Panc1 (cell line): ENCODE data around the gene CENPU. TPM values are rescaled to one million over a fixed set of nuclear protein-coding genes. Genes with fewer than 3 reads are reported as not detected.

Source experiments
- ATAC-seq: fragments of 200-7000 bp; cut with Tn5 transposase; 2 replicates; pipeline ENCODE4 v1.9.1; 2020; ENCODE audit warnings: mild to moderate bottlenecking, moderate library complexity
- BruUV-seq: library from RNA; stranded (reverse); fragments of 400-500 nt; replicated peaks from 2 replicates; lab custom pipeline; 2021; lab: Mats Ljungman, UMichigan
- CTCF ChIA-PET: fragments of 300-600 bp; sonication (Branson Sonifier 250); formaldehyde crosslinking; loops from one replicate; lab custom pipeline; 2022; ENCODE audit warnings: antibody characterized with exemption; lab: Charles Lee
- POLR2A ChIA-PET: fragments of 300-600 bp; sonication (Branson Sonifier 250); formaldehyde crosslinking; loops from one replicate; lab custom pipeline; 2022; ENCODE audit warnings: antibody characterized with exemption; lab: Charles Lee
- DNase-seq: peaks from one replicate; pipeline ENCODE4 v3.0.0-alpha.2; 2010; ENCODE audit warnings: low read depth, low spot score
- H3K27ac ChIP-seq: 2 replicates; pipeline ENCODE4 v1.5.1; 2011; ENCODE audit warnings: mild to moderate bottlenecking, low read length, inconsistent platforms
- H3K27me3 ChIP-seq: fragments of 200-500 bp; sonication (Bioruptor generic); 2 replicates; pipeline ENCODE4 v1.6.0; 2014; ENCODE audit warnings: low read length, inconsistent platforms; ENCODE audit not compliant: control insufficient read depth, insufficient read depth
- H3K36me3 ChIP-seq: fragments of 200-500 bp; sonication (Bioruptor generic); 2 replicates; pipeline ENCODE4 v1.5.1; 2014; ENCODE audit warnings: inconsistent platforms, mild to moderate bottlenecking, low read length, moderate library complexity; ENCODE audit not compliant: control insufficient read depth, insufficient read depth
- H3K4me1 ChIP-seq: 2 replicates; pipeline ENCODE4 v1.5.1; 2011; ENCODE audit warnings: inconsistent platforms, mild to moderate bottlenecking, low read length, moderate library complexity; ENCODE audit not compliant: control insufficient read depth, insufficient read depth
- H3K4me3 ChIP-seq, 2 experiments: 2 replicates each; pipeline ENCODE4 v1.5.1; 2011 to 2012; ENCODE audit warnings: low read depth in 2 of 2, low read length in 2 of 2, mild to moderate bottlenecking in 2 of 2, inconsistent platforms in 1 of 2, moderate library complexity in 1 of 2
- H3K9me3 ChIP-seq: fragments of 200-500 bp; sonication (Bioruptor generic); 2 replicates; pipeline ENCODE4 v1.5.1; 2014; ENCODE audit warnings: low read depth, mild to moderate bottlenecking, inconsistent platforms, low read length, moderate library complexity; ENCODE audit not compliant: control insufficient read depth, insufficient read depth
- POLR2AphosphoS5 ChIP-seq: IDR thresholded peaks from 2 replicates; pipeline ENCODE4 v1.6.1; 2012; ENCODE audit warnings: mild to moderate bottlenecking, low read depth, low read length, moderate library complexity
- SIN3A ChIP-seq: IDR thresholded peaks from 2 replicates; pipeline ENCODE4 v1.6.1; 2012; ENCODE audit warnings: low read depth, mild to moderate bottlenecking, low read length, moderate library complexity, borderline replicate concordance; ENCODE audit not compliant: insufficient read depth
- TCF7L2 ChIP-seq: IDR thresholded peaks from 2 replicates; pipeline ENCODE4 v1.6.1; 2011; ENCODE audit warnings: mild to moderate bottlenecking, low read depth, low read length, inconsistent platforms
- in situ Hi-C: cut with HindIII; loops from 2 replicates; pipeline ENCODE4 v1.10.0; 2016; ENCODE audit warnings: low sequenced_read_pairs, low pct_unique_long_range_greater_than_20kb
- intact Hi-C: fragments of 100-400 bp; cut with micrococcal nuclease; formaldehyde crosslinking; loops from one replicate; pipeline ENCODE4 v1.10.0; 2022; ENCODE audit not compliant: unreplicated experiment
- total RNA-seq: library from RNA; stranded (reverse); gene quantifications from one replicate; pipeline ENCODE4 v1.2.1, GENCODE V29; 2021; ENCODE audit not compliant: unreplicated experiment
- TF ChIP-seq, protein P1 (sequence below): fragments of 450-650 bp; IDR thresholded peaks from 2 replicates; pipeline ENCODE4 v1.5.1; 2017; ENCODE audit warnings: mild to moderate bottlenecking
- TF ChIP-seq, protein P2 (sequence below), 2 experiments: IDR thresholded peaks; 2 replicates each; pipeline ENCODE4 v1.6.1; 2011 to 2012; ENCODE audit warnings: low read depth in 2 of 2, control low read depth in 1 of 2, low read length in 1 of 2, mild to moderate bottlenecking in 1 of 2, moderate library complexity in 1 of 2; ENCODE audit not compliant: insufficient read depth in 1 of 2

The CENPU gene
- total RNA-seq, 1 experiment from 2014 or later = 16.6 TPM

DNA sequence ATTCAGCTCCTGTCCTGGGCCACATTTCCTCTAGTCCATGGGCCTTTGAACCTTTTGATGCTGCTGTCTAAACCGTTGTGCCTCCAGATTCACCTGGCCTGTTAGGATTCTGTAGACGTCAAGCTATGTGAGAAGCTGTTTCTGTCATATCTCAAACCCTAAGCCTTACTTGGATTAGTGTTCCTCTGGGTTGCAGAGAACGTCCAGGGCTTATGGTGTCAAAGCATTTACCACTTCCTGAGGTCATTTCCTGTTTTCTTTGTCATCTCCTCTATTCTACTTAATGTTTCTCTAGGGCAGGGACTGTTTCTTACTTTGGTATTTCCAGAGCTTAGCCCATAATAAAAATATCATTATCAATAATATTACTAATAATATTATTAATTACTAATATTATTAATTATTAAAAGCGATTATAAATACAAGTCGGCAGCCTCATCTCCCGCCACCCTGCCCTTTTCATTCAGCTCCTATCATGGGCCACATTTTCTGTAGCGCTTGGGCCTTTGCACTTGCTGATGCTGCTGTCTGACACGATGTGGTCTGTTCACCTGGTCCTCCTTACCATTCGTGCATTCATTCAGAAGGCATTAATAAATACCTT, 65.3 kb downstream of the CENPU start:
- no TSS peak for BruUV-seq

DNA sequence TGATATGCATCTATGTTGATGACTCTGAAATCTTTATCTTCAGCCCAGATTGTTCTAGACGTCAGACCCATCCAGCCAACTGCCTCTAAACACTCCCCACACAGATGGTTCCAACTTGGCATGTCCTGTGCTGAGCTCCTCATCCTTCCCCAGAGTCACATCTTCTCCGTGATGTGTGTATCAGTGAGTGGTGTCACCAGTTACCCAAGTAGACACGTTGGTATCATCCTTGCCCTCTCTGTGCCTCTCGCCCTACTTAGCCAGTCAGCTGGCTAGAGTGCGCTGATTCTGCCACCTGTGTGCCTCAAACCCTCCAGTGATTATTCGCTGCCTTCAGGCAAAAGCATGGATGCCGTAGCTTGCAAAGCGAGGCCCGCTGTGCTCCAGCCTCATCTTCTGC, 65.8 kb downstream of the CENPU start:
- ATAC-seq = no peak
- no peaks in the 10 kb centered on the region for H3K4me1 ChIP-seq
- H3K36me3 ChIP-seq = no peaks in the 10 kb centered on the region
- CTCF ChIA-PET = no interaction called here
- BruUV-seq = no TSS peak
- TF ChIP-seq, protein P1, sequence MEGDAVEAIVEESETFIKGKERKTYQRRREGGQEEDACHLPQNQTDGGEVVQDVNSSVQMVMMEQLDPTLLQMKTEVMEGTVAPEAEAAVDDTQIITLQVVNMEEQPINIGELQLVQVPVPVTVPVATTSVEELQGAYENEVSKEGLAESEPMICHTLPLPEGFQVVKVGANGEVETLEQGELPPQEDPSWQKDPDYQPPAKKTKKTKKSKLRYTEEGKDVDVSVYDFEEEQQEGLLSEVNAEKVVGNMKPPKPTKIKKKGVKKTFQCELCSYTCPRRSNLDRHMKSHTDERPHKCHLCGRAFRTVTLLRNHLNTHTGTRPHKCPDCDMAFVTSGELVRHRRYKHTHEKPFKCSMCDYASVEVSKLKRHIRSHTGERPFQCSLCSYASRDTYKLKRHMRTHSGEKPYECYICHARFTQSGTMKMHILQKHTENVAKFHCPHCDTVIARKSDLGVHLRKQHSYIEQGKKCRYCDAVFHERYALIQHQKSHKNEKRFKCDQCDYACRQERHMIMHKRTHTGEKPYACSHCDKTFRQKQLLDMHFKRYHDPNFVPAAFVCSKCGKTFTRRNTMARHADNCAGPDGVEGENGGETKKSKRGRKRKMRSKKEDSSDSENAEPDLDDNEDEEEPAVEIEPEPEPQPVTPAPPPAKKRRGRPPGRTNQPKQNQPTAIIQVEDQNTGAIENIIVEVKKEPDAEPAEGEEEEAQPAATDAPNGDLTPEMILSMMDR = no peak
- TF ChIP-seq SIN3A (no peak), TCF7L2 (no peak), POLR2AphosphoS5 (no peak)
- TF ChIP-seq, protein P2, sequence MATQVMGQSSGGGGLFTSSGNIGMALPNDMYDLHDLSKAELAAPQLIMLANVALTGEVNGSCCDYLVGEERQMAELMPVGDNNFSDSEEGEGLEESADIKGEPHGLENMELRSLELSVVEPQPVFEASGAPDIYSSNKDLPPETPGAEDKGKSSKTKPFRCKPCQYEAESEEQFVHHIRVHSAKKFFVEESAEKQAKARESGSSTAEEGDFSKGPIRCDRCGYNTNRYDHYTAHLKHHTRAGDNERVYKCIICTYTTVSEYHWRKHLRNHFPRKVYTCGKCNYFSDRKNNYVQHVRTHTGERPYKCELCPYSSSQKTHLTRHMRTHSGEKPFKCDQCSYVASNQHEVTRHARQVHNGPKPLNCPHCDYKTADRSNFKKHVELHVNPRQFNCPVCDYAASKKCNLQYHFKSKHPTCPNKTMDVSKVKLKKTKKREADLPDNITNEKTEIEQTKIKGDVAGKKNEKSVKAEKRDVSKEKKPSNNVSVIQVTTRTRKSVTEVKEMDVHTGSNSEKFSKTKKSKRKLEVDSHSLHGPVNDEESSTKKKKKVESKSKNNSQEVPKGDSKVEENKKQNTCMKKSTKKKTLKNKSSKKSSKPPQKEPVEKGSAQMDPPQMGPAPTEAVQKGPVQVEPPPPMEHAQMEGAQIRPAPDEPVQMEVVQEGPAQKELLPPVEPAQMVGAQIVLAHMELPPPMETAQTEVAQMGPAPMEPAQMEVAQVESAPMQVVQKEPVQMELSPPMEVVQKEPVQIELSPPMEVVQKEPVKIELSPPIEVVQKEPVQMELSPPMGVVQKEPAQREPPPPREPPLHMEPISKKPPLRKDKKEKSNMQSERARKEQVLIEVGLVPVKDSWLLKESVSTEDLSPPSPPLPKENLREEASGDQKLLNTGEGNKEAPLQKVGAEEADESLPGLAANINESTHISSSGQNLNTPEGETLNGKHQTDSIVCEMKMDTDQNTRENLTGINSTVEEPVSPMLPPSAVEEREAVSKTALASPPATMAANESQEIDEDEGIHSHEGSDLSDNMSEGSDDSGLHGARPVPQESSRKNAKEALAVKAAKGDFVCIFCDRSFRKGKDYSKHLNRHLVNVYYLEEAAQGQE (IDR thresholded peaks at IDR 0.05; ENCODE audit: insufficient read depth in 1 of 2, low read depth in 2 of 2, low read length in 1 of 2) = no peak
- intact Hi-C loops (no loop called here), in situ Hi-C loops (no loop called here)
- no peaks in the 10 kb centered on the region for H3K27me3 ChIP-seq
- DNase-seq = no peak
- H3K9me3 ChIP-seq = no peaks in the 10 kb centered on the region
- POLR2A ChIA-PET = no interaction called here
- H3K4me3 ChIP-seq = no peak overlapping the region
- H3K27ac ChIP-seq = no peak overlapping the region

More for the DNA sequence above, 65.3 kb downstream of the CENPU start:
- TF ChIP-seq, protein P2 (IDR thresholded peaks at IDR 0.05; ENCODE audit: insufficient read depth in 1 of 2, low read depth in 2 of 2, low read length in 1 of 2) = no peak
- no peak for TF ChIP-seq TCF7L2
- TF ChIP-seq SIN3A = no peak
- TF ChIP-seq POLR2AphosphoS5 = no peak
- TF ChIP-seq, protein P1 = no peak
- in situ Hi-C loops = no loop called here
- ATAC-seq (no peak), DNase-seq (no peak)
- intact Hi-C loops = no loop called here
- H3K4me1 ChIP-seq = no peaks in the 10 kb centered on the region
- no peaks in the 10 kb centered on the region for H3K27me3 ChIP-seq
- no peak overlapping the region for H3K27ac ChIP-seq
- ChIA-PET POLR2A (no interaction called here), CTCF (no interaction called here)
- no peaks in the 10 kb centered on the region for H3K36me3 ChIP-seq
- no peaks in the 10 kb centered on the region for H3K9me3 ChIP-seq
- no peak overlapping the region for H3K4me3 ChIP-seq
